PFSK-1 (cell line): ENCODE data around the gene LAMA1.

Experiments
- FOXP2 ChIP-seq: optimal IDR thresholded peaks from 2 replicates; pipeline ENCODE3; 2011; ENCODE audit warnings: borderline replicate concordance, control low read depth, inconsistent platforms; ENCODE audit not compliant: insufficient read depth; ENCODE audit errors: extremely low read length, extremely low read depth
- POLR2AphosphoS5 ChIP-seq: IDR thresholded peaks from 2 replicates; pipeline ENCODE4 v1.6.1; 2012; ENCODE audit warnings: low read depth, mild to moderate bottlenecking, control low read depth, low read length, moderate library complexity
- REST ChIP-seq, 2 experiments: IDR thresholded peaks; 2 replicates each; pipeline versions ENCODE4 v1.6.1 to v1.8.0; 2011 to 2012; ENCODE audit warnings: low read depth in 2 of 2, low read length in 2 of 2, control low read depth in 1 of 2, inconsistent platforms in 1 of 2, mild to moderate bottlenecking in 1 of 2, moderate library complexity in 1 of 2; ENCODE audit not compliant: insufficient read depth in 1 of 2
- SIN3A ChIP-seq: IDR thresholded peaks from 2 replicates; pipeline ENCODE4 v1.6.1; 2012; ENCODE audit warnings: mild to moderate bottlenecking, low read length, moderate library complexity, borderline replicate concordance; ENCODE audit not compliant: insufficient read depth
- TAF1 ChIP-seq: IDR thresholded peaks from 2 replicates; pipeline ENCODE4 v1.6.1; 2012; ENCODE audit warnings: low read length, control low read depth, borderline replicate concordance; ENCODE audit not compliant: insufficient read depth

Gene LAMA1

GRCh38 chr18:6994771-6995430 is 122.7 kb downstream of the LAMA1 start:
- TF ChIP-seq FOXP2 (no peak), REST (IDR thresholded peaks at IDR 0.05; ENCODE audit: insufficient read depth in 1 of 2, low read depth in 2 of 2, low read length in 2 of 2) (no peak), TAF1 (no peak), POLR2AphosphoS5 (no peak), SIN3A (no peak)

DNA sequence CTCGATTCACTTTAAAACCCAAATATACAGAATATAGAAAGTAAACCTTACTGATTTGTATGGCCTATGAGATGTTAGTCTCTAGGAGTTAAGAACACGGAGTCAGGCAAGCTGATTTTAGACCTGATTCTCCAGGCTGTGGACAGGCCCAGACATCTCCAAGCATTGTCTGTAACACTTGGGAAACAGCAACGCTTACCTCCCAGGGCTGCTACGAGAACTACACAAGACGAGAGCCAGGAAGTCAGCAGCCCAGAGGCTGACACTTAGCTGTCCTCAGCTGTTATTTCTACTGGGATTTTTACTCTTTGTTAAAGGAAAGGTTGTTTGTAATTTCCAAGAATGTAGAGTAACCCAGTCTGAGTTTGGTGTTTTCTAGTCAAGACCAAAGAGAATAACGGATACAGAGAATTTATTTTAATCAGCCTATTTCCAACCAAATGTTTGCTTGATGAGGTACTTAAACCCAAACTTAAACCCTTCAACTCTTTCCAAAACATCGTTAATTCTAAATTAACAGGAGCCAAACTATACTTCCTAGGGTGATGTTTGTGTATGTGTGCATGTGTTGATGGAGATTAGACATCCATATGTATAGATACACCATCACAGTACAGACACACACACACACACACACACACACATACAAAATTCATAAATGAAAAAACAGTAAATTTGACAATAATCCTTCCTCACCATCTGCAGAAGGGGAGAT is 123.4 kb downstream of the LAMA1 start:
- TF ChIP-seq POLR2AphosphoS5 (no peak), REST (IDR thresholded peaks at IDR 0.05; ENCODE audit: insufficient read depth in 1 of 2, low read depth in 2 of 2, low read length in 2 of 2) (no peak), TAF1 (no peak), FOXP2 (no peak), SIN3A (no peak)

DNA sequence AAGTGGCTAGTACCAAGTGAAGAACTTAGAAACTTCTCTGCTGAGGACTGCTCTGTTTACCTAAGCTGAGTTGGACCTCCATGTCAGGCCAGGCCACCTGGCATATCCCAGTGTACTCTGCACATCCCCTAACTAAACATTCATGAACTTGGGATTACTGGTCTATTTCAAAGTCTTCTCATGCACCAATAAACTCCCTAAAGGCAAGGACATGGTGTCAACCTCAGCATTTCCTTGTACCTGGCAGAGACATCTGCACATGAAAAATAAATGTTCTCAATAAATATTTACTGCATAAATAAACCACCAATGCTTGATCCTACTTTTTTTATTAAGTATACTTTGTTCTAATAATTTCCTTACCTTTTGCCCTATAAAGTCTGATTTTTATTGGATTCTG is 124.8 kb downstream of the LAMA1 start:
- TF ChIP-seq SIN3A, result no peak
- TF ChIP-seq TAF1, result no peak
- TF ChIP-seq POLR2AphosphoS5, result no peak
- no peak for TF ChIP-seq REST (IDR thresholded peaks at IDR 0.05; ENCODE audit: insufficient read depth in 1 of 2, low read depth in 2 of 2, low read length in 2 of 2)

DNA sequence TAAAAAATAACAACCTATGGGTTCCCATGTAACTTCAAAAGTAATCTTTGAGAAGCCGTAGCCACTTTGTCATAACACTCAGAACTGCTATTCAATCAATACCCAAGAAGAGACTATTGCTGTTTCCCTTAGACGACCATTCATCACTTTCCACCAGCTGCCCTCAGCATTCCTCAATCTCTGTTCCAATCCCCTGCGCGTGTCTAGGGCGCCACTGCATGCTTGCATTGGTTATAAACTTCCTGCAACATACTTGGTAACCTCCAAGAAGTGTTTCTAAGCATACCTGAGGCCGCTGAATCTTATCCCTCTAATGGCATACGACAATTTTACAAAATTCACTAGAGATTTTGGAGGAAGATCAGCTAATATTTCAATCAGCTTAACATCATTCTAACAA is 134.2 kb downstream of the LAMA1 start:
- TF ChIP-seq REST (IDR thresholded peaks at IDR 0.05; ENCODE audit: insufficient read depth in 1 of 2, low read depth in 2 of 2, low read length in 2 of 2) (no peak), SIN3A (no peak), TAF1 (no peak), FOXP2 (no peak), POLR2AphosphoS5 (no peak)
